Endodermal cell (in vitro differentiated cells): ENCODE results near the gene GALNT18. TPM values are rescaled to one million over a fixed set of nuclear protein-coding genes. Genes with fewer than 3 reads are reported as not detected.

Experiments used
- DNase-seq: peaks from one replicate; pipeline ENCODE4 v3.0.0-alpha.2; 2017
- H3K27ac ChIP-seq: 2 replicates; pipeline ENCODE4 v1.5.1; 2013; ENCODE audit warnings: mild to moderate bottlenecking, low read depth, low read length, moderate library complexity
- H3K27me3 ChIP-seq: 2 replicates; pipeline ENCODE4 v1.6.1; 2013; ENCODE audit warnings: mild to moderate bottlenecking, low read length, moderate library complexity; ENCODE audit not compliant: insufficient read depth, control insufficient read depth, poor library complexity, severe bottlenecking
- H3K36me3 ChIP-seq: 2 replicates; pipeline ENCODE4 v1.7.0; 2013; ENCODE audit warnings: mild to moderate bottlenecking, low read length, moderate library complexity; ENCODE audit not compliant: control insufficient read depth, insufficient read depth
- H3K4me1 ChIP-seq: one replicate; pipeline ENCODE4 v1.7.0; 2013; ENCODE audit warnings: low read length; ENCODE audit not compliant: control insufficient read depth, insufficient read depth
- H3K4me3 ChIP-seq: 2 replicates; pipeline ENCODE4 v1.5.1; 2013; ENCODE audit warnings: mild to moderate bottlenecking, low read length, moderate library complexity
- H3K9ac ChIP-seq: 2 replicates; pipeline ENCODE4 v1.6.1; 2013; ENCODE audit warnings: mild to moderate bottlenecking, low read length, moderate library complexity; ENCODE audit not compliant: poor library complexity, severe bottlenecking; ENCODE audit errors: extremely low read depth
- H3K9me3 ChIP-seq: 2 replicates; pipeline ENCODE4 v1.6.1; 2013; ENCODE audit warnings: mild to moderate bottlenecking, low read length, moderate library complexity; ENCODE audit not compliant: control insufficient read depth
- H3K27ac Mint-ChIP-seq: 2 replicates; pipeline ENCODE4 v1.8.0; 2020; ENCODE audit warnings: mixed read lengths
- H3K27me3 Mint-ChIP-seq: 2 replicates; pipeline ENCODE4 v1.8.0; 2021; ENCODE audit warnings: mild to moderate bottlenecking, mixed read lengths; ENCODE audit not compliant: insufficient read depth
- H3K36me3 Mint-ChIP-seq: 2 replicates; pipeline ENCODE4 v1.8.0; 2020; ENCODE audit warnings: low read depth, mixed read lengths
- H3K4me1 Mint-ChIP-seq: 2 replicates; pipeline ENCODE4 v1.8.0; 2020; ENCODE audit warnings: mixed read lengths
- H3K4me3 Mint-ChIP-seq: 2 replicates; pipeline ENCODE4 v1.8.0; 2020; ENCODE audit warnings: mild to moderate bottlenecking, moderate library complexity, mixed read lengths
- H3K9me3 Mint-ChIP-seq: 2 replicates; pipeline ENCODE4 v1.8.0; 2020; ENCODE audit warnings: mild to moderate bottlenecking, mixed read lengths
- CTCF ChIP-seq: fragments of 200-600 bp; sonication (generic); conservative IDR thresholded peaks from 2 replicates; pipeline ENCODE4 v1.5.0; 2021; ENCODE audit warnings: antibody characterized with exemption, mild to moderate bottlenecking
- WGBS, 2 experiments: methylation state at CpG; one replicate each; pipeline versions ENCODE4 v1.1.5 to v1.1.7; 2013; ENCODE audit warnings: missing lambda C conversion rate in 2 of 2, mixed read lengths in 1 of 2; ENCODE audit not compliant: insufficient coverage in 1 of 2, insufficient read length in 1 of 2; 5-methylcytosine and 5-hydroxymethylcytosine counted together
- total RNA-seq, 2 donors: library from RNA; stranded (reverse); fragmentation: NEBNext Ultra II Directional in 1 of 2; extraction: Animal tissue kit (Norgen Biotek cat#: 25700) in 1 of 2; gene quantifications; 2 replicates in 1 of 2; 3 replicates in 1 of 2; pipeline ENCODE4 v1.2.1, GENCODE V29; 2021

GALNT18 gene
- total RNA-seq, 2 donors from 2014 or later, result 5.1 to 9.9 TPM

- Histone ChIP-seq H3K9me3 (no peaks in the 10 kb centered on the region), H3K4me3 (no peak overlapping the region), H3K27me3 (no peaks in the 10 kb centered on the region), H3K9ac (no peak overlapping the region), H3K4me1 (no peaks in the 10 kb centered on the region), H3K36me3 (no peaks in the 10 kb centered on the region), H3K27ac (no peak overlapping the region)
- DNase-seq, result no peak
- H3K36me3 Mint-ChIP-seq, result no peaks in the 10 kb centered on the region
- TF ChIP-seq CTCF, result no peak
- no peaks in the 10 kb centered on the region for H3K9me3 Mint-ChIP-seq
- no peak overlapping the region for H3K4me3 Mint-ChIP-seq
- H3K27ac Mint-ChIP-seq, result no peak overlapping the region
- H3K27me3 Mint-ChIP-seq, result peaks cover 6% of the 10 kb centered on the region
- H3K4me1 Mint-ChIP-seq, result peaks cover 15% of the 10 kb centered on the region
- 85 to 97% methylated on average over 6 to 9 of the region's 9 CpGs for WGBS, 2 experiments
Observed at GRCh38 chr11:11501546-11502262, 120.1 kb downstream of the GALNT18 start.

DNA sequence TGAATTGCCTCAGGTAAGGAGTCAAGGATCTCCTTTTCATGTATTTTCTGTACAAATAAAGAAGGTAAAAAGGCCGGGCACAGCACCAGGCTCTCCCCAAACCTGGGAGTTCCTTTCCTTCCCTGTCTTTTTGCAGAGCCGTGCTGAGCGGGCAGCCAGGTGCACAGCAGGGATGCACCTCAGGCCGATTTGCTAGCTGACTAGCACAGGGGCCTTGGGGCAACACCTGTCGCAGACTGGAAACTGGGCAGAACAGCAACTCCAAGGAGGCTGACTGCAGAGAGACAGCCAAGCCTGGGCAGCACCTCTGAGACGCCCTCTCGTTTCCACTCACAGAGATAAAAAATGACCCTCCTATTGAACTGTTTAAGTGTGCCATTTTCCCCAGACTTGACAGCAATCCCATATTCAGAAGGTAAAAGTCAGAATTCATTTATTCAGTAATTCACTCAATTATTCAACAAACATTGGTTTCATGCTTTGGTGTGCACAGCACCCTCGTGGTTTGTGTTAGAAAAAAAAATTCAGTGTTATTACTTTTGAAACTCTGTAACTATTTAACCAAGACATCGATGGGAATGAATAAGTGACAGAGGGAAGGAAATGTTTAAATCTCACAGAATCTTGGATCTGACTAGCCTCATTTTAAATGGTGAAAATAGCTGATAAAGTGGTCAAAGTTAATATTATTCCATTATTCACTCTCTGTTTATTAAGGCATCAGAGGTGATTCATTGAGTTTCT lies 120.9 kb downstream of the GALNT18 start:
- peak; percentile 68 for DNase-seq
- Mint-ChIP-seq H3K27me3 (peaks cover 8% of the 10 kb centered on the region), H3K36me3 (no peaks in the 10 kb centered on the region), H3K9me3 (no peaks in the 10 kb centered on the region), H3K4me1 (peaks cover 15% of the 10 kb centered on the region), H3K27ac (no peak overlapping the region), H3K4me3 (no peak overlapping the region)
- H3K36me3 ChIP-seq, result no peaks in the 10 kb centered on the region
- no peak overlapping the region for H3K9ac ChIP-seq
- no peak for TF ChIP-seq CTCF
- no peaks in the 10 kb centered on the region for H3K27me3 ChIP-seq
- no peaks in the 10 kb centered on the region for H3K4me1 ChIP-seq
- no peaks in the 10 kb centered on the region for H3K9me3 ChIP-seq
- H3K27ac ChIP-seq, result no peak overlapping the region
- 86 to 93% methylated on average over 4 to 9 of the region's 9 CpGs for WGBS, 2 experiments
- no peak overlapping the region for H3K4me3 ChIP-seq

- H3K9ac ChIP-seq, result no peak overlapping the region
- H3K9me3 Mint-ChIP-seq, result no peaks in the 10 kb centered on the region
- peaks cover 6% of the 10 kb centered on the region for H3K27me3 Mint-ChIP-seq
- no peaks in the 10 kb centered on the region for H3K4me1 ChIP-seq
- no peak overlapping the region for H3K27ac Mint-ChIP-seq
- H3K27me3 ChIP-seq, result no peaks in the 10 kb centered on the region
- H3K4me3 Mint-ChIP-seq, result no peak overlapping the region
- no peaks in the 10 kb centered on the region for H3K9me3 ChIP-seq
- H3K4me3 ChIP-seq, result no peak overlapping the region
- WGBS, 2 experiments, result 96 to 100% methylated on average over 1 to 2 of the region's 2 CpGs
- H3K27ac ChIP-seq, result no peak overlapping the region
- TF ChIP-seq CTCF, result no peak
- H3K4me1 Mint-ChIP-seq, result peaks cover 15% of the 10 kb centered on the region
- no peaks in the 10 kb centered on the region for H3K36me3 ChIP-seq
- H3K36me3 Mint-ChIP-seq, result no peaks in the 10 kb centered on the region
- DNase-seq, result no peak
Observed at GRCh38 chr11:11499300-11499699, 122.5 kb downstream of the GALNT18 start.
